ENCODE measurements around the gene TAGLN.

TAGLN gene

DNA sequence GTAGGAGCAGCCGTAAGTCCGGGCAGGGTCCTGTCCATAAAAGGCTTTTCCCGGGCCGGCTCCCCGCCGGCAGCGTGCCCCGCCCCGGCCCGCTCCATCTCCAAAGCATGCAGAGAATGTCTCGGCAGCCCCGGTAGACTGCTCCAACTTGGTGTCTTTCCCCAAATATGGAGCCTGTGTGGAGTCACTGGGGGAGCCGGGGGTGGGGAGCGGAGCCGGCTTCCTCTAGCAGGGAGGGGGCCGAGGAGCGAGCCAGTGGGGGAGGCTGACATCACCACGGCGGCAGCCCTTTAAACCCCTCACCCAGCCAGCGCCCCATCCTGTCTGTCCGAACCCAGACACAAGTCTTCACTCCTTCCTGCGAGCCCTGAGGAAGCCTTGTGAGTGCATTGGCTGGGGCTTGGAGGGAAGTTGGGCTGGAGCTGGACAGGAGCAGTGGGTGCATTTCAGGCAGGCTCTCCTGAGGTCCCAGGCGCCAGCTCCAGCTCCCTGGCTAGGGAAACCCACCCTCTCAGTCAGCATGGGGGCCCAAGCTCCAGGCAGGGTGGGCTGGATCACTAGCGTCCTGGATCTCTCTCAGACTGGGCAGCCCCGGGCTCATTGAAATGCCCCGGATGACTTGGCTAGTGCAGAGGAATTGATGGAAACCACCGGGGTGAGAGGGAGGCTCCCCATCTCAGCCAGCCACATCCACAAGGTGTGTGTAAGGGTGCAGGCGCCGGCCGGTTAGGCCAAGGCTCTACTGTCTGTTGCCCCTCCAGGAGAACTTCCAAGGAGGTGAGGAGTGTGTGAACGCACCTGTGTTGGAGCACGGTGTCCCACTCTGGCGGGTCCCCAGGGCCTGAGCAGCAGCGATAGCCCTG lies at the start of gene TAGLN:
TAGLN (plus strand) TSS at position 318 of the 863 bp plus-strand sequence. CDS start 3,644 bp downstream, outside the sequence.
- TF ChIP-seq, protein P1, sequence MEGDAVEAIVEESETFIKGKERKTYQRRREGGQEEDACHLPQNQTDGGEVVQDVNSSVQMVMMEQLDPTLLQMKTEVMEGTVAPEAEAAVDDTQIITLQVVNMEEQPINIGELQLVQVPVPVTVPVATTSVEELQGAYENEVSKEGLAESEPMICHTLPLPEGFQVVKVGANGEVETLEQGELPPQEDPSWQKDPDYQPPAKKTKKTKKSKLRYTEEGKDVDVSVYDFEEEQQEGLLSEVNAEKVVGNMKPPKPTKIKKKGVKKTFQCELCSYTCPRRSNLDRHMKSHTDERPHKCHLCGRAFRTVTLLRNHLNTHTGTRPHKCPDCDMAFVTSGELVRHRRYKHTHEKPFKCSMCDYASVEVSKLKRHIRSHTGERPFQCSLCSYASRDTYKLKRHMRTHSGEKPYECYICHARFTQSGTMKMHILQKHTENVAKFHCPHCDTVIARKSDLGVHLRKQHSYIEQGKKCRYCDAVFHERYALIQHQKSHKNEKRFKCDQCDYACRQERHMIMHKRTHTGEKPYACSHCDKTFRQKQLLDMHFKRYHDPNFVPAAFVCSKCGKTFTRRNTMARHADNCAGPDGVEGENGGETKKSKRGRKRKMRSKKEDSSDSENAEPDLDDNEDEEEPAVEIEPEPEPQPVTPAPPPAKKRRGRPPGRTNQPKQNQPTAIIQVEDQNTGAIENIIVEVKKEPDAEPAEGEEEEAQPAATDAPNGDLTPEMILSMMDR (IDR thresholded peaks at IDR 0.05), result no peak

DNA sequence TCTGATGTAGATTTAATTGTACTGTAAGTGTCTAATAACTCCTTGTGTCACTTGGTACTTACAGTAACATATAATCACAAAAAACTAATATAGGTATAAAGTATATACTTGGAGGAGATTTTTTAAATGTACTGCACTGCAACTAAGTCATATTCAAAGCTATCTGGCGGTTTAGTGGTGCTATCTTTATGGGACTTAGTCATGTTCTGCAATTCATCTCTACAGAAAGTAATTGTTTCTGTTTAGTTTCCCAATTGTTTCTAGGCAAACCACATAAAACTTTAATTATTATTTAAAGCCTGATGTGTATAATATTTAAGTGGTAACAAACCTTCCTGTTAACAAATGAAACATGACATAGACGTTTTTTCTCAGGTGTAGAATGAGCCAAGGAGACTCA lies 47.1 kb upstream of the TAGLN start:
- TF ChIP-seq, protein P1 (IDR thresholded peaks at IDR 0.05), result no peak

DNA sequence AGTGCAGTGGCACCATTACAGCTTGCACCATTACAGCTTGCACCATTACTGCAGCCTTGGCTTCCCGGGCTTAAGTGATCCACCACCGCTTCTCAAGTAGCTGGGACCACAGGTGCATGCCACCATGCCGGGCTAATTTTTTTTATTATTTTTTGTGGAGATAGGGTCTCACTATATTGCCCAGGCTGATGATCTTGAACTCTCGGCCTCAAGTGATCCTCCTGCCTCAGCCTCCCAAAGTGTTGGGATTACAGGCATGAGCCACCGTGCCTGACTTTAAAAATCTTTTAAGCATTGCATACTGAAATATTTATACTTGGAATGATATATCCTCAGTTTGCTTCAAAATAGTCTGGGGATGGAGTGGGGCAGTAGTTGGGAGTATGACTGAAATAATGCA lies 44.7 kb upstream of the TAGLN start:
- TF ChIP-seq, protein P1 (IDR thresholded peaks at IDR 0.05), result no peak

DNA sequence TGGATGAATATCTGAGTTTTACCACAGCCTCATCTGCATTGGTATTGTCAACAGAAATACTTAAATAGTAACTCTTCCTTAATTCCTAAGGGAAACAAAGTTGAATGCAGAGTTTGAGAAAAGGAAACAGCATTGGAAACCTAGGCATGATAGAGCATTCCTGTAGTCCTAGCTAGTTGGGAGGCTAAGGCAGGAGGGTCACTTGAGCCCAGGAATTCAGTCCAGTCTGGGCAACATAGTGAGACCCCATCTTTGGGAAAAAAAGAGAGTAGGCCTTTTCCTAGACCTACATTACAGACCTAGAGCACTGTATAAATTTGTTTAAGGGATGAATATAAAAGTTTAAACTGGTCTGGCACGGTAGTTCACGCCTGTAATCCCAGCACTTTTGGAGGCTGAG lies 41.7 kb upstream of the TAGLN start:
- TF ChIP-seq, protein P1 (IDR thresholded peaks at IDR 0.05), result no peak

DNA sequence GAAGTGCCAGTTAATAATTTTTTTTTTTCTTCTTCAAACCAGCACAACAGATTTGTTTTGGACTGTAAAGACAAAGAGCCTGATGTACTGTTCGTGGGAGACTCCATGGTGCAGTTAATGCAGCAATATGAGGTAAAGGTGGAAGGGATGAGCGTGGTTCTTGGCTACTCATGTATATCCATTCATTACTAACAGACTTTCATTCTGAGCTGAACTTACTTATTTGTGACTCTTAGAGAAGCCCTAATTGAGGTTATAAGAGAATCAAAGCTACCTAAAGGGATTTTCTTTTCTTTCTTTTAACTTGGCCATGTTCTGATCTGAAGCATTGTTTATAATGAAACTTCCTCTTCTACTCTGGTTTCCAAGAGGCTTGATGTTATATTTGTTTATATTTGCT lies 39.3 kb upstream of the TAGLN start:
- TF ChIP-seq, protein P1 (IDR thresholded peaks at IDR 0.05), result no peak

DNA sequence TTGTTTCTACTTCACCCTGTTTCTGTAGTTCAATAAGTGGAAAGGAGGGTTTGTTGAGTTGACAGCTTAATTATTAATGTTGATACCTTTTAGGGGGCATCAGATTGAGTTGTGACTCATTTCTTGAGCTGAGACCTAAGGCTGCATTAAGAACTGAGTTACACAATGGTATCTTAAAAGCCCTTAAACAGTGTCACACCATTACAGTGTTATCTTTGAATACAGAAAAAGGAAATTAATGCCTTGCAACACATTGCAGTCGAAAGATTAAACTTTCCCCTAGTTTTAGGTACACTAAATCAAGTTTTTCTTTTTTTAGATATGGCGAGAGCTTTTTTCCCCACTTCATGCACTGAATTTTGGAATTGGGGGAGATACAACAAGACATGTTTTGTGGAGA lies 38.3 kb upstream of the TAGLN start:
- TF ChIP-seq, protein P1 (IDR thresholded peaks at IDR 0.05), result no peak

DNA sequence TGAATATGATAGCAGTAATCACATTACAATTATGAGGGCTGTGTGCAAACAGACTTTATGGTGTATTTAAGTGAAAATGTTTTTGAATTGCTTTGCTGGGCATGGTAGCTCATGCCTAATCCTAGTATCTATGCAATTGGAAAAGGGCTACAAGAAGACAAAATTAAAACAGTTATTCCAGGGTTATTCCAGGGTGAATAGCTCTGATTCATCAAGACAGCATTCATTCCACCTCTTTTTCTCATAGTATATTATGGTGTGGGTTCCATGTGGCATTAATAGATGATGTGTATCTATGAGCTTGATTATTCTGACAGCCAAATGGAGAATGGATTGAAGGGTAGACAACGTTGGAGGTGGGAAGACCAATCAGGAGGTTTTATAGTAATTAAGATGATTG lies 32.7 kb upstream of the TAGLN start:
- TF ChIP-seq, protein P1 (IDR thresholded peaks at IDR 0.05), result no peak

Data from LNCAP (cell line).